Forelimb muscle (tissue), 1 donor: Measurements from ENCODE around the gene COG3. TPM values are rescaled to one million over a fixed set of nuclear protein-coding genes. Genes with fewer than 3 reads are reported as not detected.
A peak's percentile ranks its signal among the peaks of the same experiment; 100 is the strongest.

Experiments
- DNase-seq: peaks from one replicate; pipeline ENCODE4 v3.0.0-alpha.2; 2013; ENCODE audit warnings: low read depth
- polyA plus RNA-seq: library from polyadenylated mRNA; unstranded; fragments of 120-200 nt; gene quantifications from one replicate; pipeline ENCODE4 v1.2.1, GENCODE V29; 2013; ENCODE audit not compliant: insufficient read length

Gene COG3
- polyA plus RNA-seq, 1 donor, result 19.8 TPM

GRCh38 chr13:45503658-45504057, 38.9 kb downstream of the COG3 start:
- no peak for DNase-seq

GRCh38 chr13:45506811-45507210, 42.1 kb downstream of the COG3 start:
- DNase-seq, result no peak

GRCh38 chr13:45508776-45509175, 44.0 kb downstream of the COG3 start:
- no peak for DNase-seq

GRCh38 chr13:45510672-45511071, 45.9 kb downstream of the COG3 start:
- no peak for DNase-seq

GRCh38 chr13:45511310-45512097, 46.8 kb downstream of the COG3 start:
- DNase-seq, result peak; percentile 22

GRCh38 chr13:45512098-45512496, 47.4 kb downstream of the COG3 start:
- no peak for DNase-seq

- DNase-seq, result no peak
These were observed 52.0 kb downstream of the COG3 start for GRCh38 chr13:45516757-45517156.

GRCh38 chr13:45518525-45519245, 53.9 kb downstream of the COG3 start:
- no peak for DNase-seq

- no peak for DNase-seq
These were observed 54.8 kb downstream of the COG3 start for GRCh38 chr13:45519493-45519892.

GRCh38 chr13:45521297-45521696, 56.6 kb downstream of the COG3 start:
- DNase-seq, result no peak

- DNase-seq, result no peak
These were observed 57.8 kb downstream of the COG3 start for GRCh38 chr13:45522571-45522970.

- no peak for DNase-seq
These were observed 63.1 kb downstream of the COG3 start for GRCh38 chr13:45527699-45528462.

- DNase-seq, result no peak
These were observed 65.0 kb downstream of the COG3 start for GRCh38 chr13:45529758-45530157.

- no peak for DNase-seq
These were observed 69.9 kb downstream of the COG3 start for GRCh38 chr13:45534604-45535003.

- DNase-seq, result no peak
These were observed 71.5 kb downstream of the COG3 start for GRCh38 chr13:45536224-45536623.

- DNase-seq, result no peak
These were observed 72.8 kb downstream of the COG3 start for GRCh38 chr13:45537516-45537915.

GRCh38 chr13:45538382-45538781, 73.6 kb downstream of the COG3 start:
- no peak for DNase-seq

GRCh38 chr13:45540195-45540594, 75.5 kb downstream of the COG3 start:
- no peak for DNase-seq

GRCh38 chr13:45540864-45541263, 76.1 kb downstream of the COG3 start:
- no peak for DNase-seq

- DNase-seq, result no peak
These were observed 77.1 kb downstream of the COG3 start for GRCh38 chr13:45541806-45542205.

- DNase-seq, result no peak
These were observed 77.7 kb downstream of the COG3 start for GRCh38 chr13:45542391-45542790.

- DNase-seq, result no peak
These were observed 78.1 kb downstream of the COG3 start for GRCh38 chr13:45542878-45543277.
